Motor neuron (in vitro differentiated cells): ENCODE data around the gene RSPO3. TPM values are rescaled to one million over a fixed set of nuclear protein-coding genes. Genes with fewer than 3 reads are reported as not detected.
"Not testable (repeated sequence)": the region's sequence is repeated elsewhere in the genome, so short reads cannot be mapped to it uniquely, and the experiment has no call there.

Experiments used
- ATAC-seq, 8 experiments: fragments of 200-7000 bp; cut with Tn5 transposase; replicated peaks in 6 of 8; 2 replicates each; pipeline ENCODE4 v1.8.0; 2021; ENCODE audit warnings: mild to moderate bottlenecking in 8 of 8, moderate library complexity in 8 of 8
- H3K27ac ChIP-seq, 2 donors: fragments of 250-450 bp; sonication (Bioruptor Pico); 2 replicates each; pipeline ENCODE4 v1.9.0; 2021; ENCODE audit warnings: antibody characterized with exemption in 2 of 2, mild to moderate bottlenecking in 2 of 2, moderate library complexity in 1 of 2
- H3K4me1 ChIP-seq, 2 donors: fragments of 250-450 bp; sonication (Bioruptor Pico); replicated peaks in 1 of 2; 2 replicates each; pipeline ENCODE4 v1.6.1; 2021; ENCODE audit warnings: antibody characterized with exemption in 2 of 2, mild to moderate bottlenecking in 2 of 2, moderate library complexity in 1 of 2
- H3K4me3 ChIP-seq, 5 donors: fragments of 250-450 bp; sonication (Bioruptor Pico); 2 replicates each; pipeline ENCODE4 v1.9.0; 2021; ENCODE audit warnings: antibody characterized with exemption in 5 of 5, mild to moderate bottlenecking in 5 of 5, moderate library complexity in 4 of 5
- WGBS, 10 experiments: fragments of 450-650 bp; shearing (Covaris generic); methylation state at CpG; one replicate each; pipeline ENCODE4 v1.0.0; 2022; 5-methylcytosine and 5-hydroxymethylcytosine counted together
- in situ Hi-C, 9 experiments: fragments of 400-800 bp; cut with MboI; loops; one replicate each; pipeline ENCODE4 v1.15.0; 2021; ENCODE audit warnings: low sequenced_read_pairs in 9 of 9, low pct_unique_long_range_greater_than_20kb in 2 of 9; ENCODE audit not compliant: unreplicated experiment in 9 of 9
- total RNA-seq, 8 experiments: library from RNA; unstranded; fragments of 300-600 nt; gene quantifications; 2 replicates each; pipeline versions ENCODE4 v1.2.3 to v1.2.4, GENCODE V29; 2022

RSPO3 gene
- total RNA-seq, 8 experiments from 2014 or later: 0.04 to 0.76 (median 0.19) TPM; not detected in 1

DNA sequence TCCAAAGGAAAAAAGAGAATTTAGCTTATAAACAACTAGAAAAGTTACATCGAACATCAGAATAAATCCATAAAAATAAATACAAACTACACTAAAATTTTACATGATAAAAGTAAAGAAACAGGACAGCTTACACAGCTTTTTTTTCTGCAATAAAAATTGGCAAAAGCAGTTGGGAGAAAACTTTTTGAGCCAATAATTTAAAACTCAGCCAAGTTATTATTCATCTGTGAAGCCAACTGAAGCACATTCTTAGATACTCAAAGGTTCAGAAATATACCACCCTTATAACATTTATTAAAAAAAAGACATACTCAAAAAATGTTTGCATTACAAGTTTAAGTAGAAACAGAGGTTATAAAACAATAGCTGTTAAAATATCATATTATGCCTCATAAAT, 23.7 kb upstream of the RSPO3 start:
- no peak overlapping the region for H3K27ac ChIP-seq
- peaks cover 0 to 3% of the 10 kb centered on the region in 2 donors for H3K4me1 ChIP-seq
- WGBS, 10 experiments: 25 to 100% (median 84%) methylated on average over 1 of the region's 1 CpG
- no peak for ATAC-seq
- no peak overlapping the region for H3K4me3 ChIP-seq
- in situ Hi-C loops: no loop called here

DNA sequence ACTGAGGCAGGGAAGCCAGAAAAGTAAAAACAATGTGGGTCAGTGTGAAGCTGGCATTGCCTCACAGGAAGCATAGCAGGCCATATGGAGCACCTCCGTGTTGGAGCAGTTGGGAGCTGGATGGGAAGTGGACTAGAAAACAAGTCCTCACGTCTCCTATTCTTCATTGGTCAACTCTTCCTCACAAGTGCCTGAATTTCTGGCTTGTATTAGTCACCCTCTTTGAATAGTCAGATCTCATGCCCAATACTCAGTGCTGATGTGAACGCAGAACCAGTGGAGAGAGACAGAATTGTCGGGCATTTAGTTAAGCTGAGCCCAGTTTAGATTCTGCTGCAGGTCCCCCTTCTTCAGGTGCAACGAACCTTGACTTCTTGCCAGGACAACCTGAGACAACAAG, 22.3 kb upstream of the RSPO3 start:
- H3K4me3 ChIP-seq: no peak overlapping the region
- 29 to 93% (median 79%) methylated on average over 1 to 5 of the region's 5 CpGs; no CpG with 5 or more reads in 3 of the 10 experiments for WGBS, 10 experiments
- ATAC-seq: peak in 3 of 8 experiments; percentile 30 to 74 (median 60)
- in situ Hi-C loops: no loop called here
- no peak overlapping the region for H3K27ac ChIP-seq
- H3K4me1 ChIP-seq: no peaks in the 10 kb centered on the region

DNA sequence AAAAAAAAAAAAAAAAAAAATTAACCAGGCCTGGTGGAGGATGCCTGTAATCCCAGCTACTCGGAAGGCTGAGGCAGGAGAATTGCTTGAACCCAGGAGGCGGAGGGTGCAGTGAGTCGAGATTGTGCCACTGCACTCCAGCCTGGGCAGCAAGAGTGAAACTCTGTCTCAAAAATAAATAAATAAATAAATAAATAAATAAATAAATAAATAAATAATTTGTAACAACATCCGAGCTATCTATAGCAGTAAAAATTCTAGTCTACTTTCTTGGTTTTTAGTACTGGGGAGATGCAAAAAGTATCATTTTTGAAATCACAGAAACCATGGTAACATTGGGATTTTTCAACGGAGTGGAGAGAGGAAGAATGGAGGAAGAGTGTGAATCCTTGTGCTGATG, 21.0 kb upstream of the RSPO3 start:
- ATAC-seq, H3K27ac ChIP-seq, H3K4me3 ChIP-seq, H3K4me1 ChIP-seq, in situ Hi-C loops: not testable (repeated sequence)
- WGBS, 10 experiments: 75 to 100% (median 90%) methylated on average over 1 to 5 of the region's 5 CpGs

DNA sequence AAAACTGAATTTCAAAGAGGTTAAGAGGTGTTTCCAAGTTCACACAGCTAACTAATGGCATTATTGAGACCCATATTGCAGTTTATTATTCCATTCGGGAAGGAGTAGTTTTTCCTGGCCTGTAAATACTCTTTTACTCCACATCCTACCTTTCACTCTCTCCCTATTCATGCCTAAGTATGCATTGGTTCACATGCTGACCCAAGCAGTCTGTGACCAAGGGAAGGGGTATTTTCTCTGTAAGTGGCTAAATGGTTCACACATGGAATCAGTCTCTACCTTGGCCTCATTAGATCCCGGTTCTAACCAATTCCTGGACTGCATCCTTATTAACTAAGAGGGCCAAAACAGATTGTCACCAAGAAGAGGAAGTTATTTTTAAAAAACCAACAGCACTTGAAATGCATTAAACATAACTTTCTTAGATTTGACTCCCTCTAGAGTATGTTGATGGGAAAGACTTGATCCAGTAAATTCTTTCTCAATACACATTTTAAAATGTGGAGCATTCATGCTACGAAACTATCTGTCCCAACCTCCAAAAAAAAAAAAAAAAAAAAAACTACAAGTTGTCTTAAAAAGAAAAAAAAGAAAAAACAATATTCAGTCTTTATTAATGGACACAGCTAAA, 17.8 kb upstream of the RSPO3 start:
- H3K4me1 ChIP-seq: no peaks in the 10 kb centered on the region
- ATAC-seq: peak in 3 of 8 experiments; percentile 18 to 27 (median 26)
- H3K27ac ChIP-seq: no peak overlapping the region
- 18 to 100% (median 82%) methylated on average over 1 to 3 of the region's 3 CpGs for WGBS, 10 experiments
- in situ Hi-C loops: loop anchor here in 3 of 9 experiments (25.0 kb wide), 3 partner anchors 438 to 1088 kb away; no protein-coding TSS in a partner anchor
- H3K4me3 ChIP-seq: no peak overlapping the region

DNA sequence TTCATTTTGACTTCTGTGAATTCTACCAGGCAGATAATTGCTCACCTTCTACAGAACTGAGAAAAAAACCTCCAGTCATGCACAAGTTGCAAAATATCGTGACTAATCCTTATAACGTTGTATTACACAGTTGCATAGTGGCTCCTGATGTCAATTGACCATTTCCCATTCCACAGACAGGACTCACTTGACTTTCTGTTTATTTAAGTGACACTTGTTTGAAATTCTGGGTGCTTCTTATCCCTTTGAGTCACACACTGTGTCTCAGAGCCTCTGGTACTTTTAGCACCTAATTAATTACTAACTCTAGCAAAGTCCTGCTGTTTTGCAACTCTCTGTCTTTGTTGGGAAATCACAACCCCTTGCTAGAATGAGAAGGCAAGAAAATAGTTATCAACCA, 16.2 kb upstream of the RSPO3 start:
- H3K4me3 ChIP-seq: no peak overlapping the region
- no peaks in the 10 kb centered on the region for H3K4me1 ChIP-seq
- 0 to 79% (median 53%) methylated on average over 2 of the region's 2 CpGs; no CpG with 5 or more reads in 5 of the 10 experiments for WGBS, 10 experiments
- ATAC-seq: peak in 3 of 8 experiments; percentile 36 to 97 (median 91)
- in situ Hi-C loops: loop anchor here in 3 of 9 experiments (25.0 kb wide), 3 partner anchors 440 to 1090 kb away; no protein-coding TSS in a partner anchor
- no peak overlapping the region for H3K27ac ChIP-seq

DNA sequence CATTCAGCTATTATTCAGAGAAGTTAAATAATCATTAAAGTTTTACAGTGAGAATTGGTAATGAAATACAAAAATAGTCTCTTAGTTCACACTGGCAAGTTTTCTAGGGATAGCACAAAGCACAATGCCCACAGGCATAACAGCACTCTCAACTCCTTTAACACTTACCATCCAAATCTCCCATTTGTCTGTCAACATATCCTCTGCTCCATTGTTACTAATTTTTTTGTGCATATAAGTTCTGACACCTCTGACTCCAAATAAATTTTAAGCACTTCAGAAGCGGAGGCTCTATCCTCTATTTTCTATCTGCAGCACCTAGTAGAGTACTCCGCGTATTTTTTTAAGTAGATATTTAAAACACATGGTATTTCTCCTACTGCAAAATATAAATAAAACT, 15.6 kb upstream of the RSPO3 start:
- no peak for ATAC-seq
- 91 to 100% (median 95%) methylated on average over 1 to 3 of the region's 3 CpGs; no CpG with 5 or more reads in 1 of the 10 experiments for WGBS, 10 experiments
- no peak overlapping the region for H3K27ac ChIP-seq
- H3K4me1 ChIP-seq: no peaks in the 10 kb centered on the region
- in situ Hi-C loops: loop anchor here in 3 of 9 experiments (25.0 kb wide), 3 partner anchors 441 to 1091 kb away; no protein-coding TSS in a partner anchor
- no peak overlapping the region for H3K4me3 ChIP-seq

DNA sequence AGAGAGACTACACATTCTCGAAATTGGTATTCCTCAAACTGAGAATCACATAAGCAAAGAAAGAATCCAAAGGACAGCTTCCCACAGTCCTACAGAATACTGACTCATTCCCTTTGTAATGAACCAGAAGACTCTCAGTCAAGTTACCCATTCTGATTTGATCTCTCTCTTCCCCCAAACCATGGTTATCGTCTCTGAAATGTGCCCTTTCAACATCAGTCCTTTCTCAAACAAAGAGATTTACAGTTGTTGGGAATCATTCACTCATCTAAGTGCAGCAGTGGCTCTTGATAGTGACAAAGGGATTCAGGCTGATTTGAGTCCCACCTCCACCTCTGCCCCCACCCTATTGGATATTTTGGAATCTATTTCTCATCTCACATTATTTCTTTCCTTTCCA, 15.0 kb upstream of the RSPO3 start:
- Histone ChIP-seq H3K4me1 (no peaks in the 10 kb centered on the region), H3K27ac (no peak overlapping the region), H3K4me3 (no peak overlapping the region)
- no peak for ATAC-seq
- in situ Hi-C loops: loop anchor here in 3 of 9 experiments (25.0 kb wide), 3 partner anchors 441 to 1091 kb away; no protein-coding TSS in a partner anchor
- WGBS, 10 experiments: 35 to 88% (median 44%) methylated on average over 1 to 2 of the region's 2 CpGs; no CpG with 5 or more reads in 1 of the 10 experiments

DNA sequence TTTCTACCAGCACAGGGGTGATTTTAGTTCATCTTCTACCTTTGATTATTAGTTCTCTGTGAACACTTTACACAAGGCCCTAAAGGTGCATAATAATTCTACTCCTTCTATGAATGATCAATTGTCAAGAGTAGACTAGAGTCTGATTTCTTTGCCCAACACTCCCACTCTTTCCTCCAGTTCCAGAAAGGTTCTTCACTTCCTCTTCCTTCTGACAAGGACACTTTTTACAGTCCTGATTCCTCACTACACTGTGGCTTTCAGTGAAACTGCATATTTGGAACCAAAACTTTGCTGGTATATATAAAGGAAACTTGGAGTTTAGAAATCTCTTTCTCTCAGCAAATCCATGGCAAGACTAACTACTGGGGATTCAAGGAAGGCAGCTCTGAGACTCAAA, 10.6 kb upstream of the RSPO3 start:
- no peak overlapping the region for H3K4me3 ChIP-seq
- in situ Hi-C loops: loop anchor here in 3 of 9 experiments (25.0 kb wide), 3 partner anchors 446 to 1096 kb away; no protein-coding TSS in a partner anchor
- no peaks in the 10 kb centered on the region for H3K4me1 ChIP-seq
- H3K27ac ChIP-seq: no peak overlapping the region
- no peak for ATAC-seq

DNA sequence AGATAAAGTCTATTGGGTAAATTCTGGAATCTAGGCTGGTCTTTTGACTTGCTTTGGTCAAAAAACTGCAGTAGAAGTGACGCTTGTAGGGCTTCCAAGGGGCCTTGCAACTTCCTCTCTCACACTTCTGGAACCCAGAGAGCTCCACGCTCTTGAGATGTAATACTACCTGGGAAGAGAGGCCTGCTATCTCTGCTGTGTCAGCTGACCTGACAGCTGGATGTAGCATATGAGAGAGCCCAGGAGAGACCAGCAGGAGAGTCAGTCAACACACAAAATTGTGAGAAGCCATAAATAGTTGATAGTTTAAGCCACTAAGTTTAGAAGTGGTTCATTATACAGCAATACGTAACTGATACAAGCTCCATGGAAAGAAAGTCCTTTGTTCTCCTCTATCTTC, 7.8 kb upstream of the RSPO3 start:
- no peak overlapping the region for H3K4me3 ChIP-seq
- H3K27ac ChIP-seq: no peak overlapping the region
- WGBS, 10 experiments: 60 to 100% (median 100%) methylated on average over 1 to 3 of the region's 3 CpGs; no CpG with 5 or more reads in 2 of the 10 experiments
- no peak for ATAC-seq
- in situ Hi-C loops: loop anchor here in 3 of 9 experiments (25.0 kb wide), 3 partner anchors 448 to 1098 kb away; no protein-coding TSS in a partner anchor
- H3K4me1 ChIP-seq: no peaks in the 10 kb centered on the region

DNA sequence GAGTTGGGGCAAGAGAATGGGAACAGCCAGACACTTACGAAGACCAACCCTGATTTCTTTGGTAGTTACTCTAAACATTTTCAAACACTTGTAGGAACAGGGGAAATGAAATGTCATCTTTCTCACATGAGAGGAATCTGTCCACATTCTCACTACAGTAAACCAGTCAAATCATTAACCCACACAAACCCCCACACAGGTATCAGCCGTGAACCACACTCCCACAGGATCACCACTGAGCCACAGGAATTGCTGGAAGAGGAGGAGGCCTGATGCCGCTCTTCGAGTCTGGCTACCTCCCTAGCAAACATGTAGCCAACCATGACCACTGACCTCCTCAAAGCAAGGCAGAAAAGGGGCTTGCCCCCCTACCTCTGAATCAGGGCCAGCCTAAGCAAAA, 6.9 kb upstream of the RSPO3 start:
- no peak overlapping the region for H3K4me3 ChIP-seq
- no peak for ATAC-seq
- no peaks in the 10 kb centered on the region for H3K4me1 ChIP-seq
- 50 to 100% (median 90%) methylated on average over 1 to 3 of the region's 4 CpGs; no CpG with 5 or more reads in 3 of the 10 experiments for WGBS, 10 experiments
- no peak overlapping the region for H3K27ac ChIP-seq
- in situ Hi-C loops: loop anchor here in 3 of 9 experiments (25.0 kb wide), 3 partner anchors 449 to 1099 kb away; no protein-coding TSS in a partner anchor

DNA sequence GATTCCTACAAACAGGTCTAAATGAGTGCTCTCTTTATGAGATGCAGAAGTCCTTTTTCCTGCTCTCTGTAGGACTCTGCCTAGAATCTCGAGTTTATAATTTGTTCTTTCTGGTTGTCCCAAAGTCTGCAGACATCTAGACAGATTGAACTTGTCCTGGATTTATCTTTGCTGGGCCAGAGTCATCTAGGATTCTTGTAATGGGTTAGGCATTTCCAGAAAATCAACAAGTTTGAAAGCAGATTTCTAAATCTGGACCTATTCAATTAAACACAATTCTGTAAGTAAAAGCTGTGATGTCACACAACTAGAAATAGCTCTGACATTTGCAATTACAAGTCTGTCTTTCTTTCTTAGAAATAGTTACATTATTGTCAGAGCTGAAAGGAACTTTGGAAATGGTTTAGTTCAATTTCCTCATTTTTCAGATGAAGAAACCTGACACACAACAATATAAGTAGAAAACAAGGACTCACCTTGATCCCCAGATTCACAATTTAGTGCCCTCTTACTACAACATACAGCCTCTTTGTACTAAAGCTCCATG, 4.2 kb upstream of the RSPO3 start:
- H3K4me1 ChIP-seq: no peaks in the 10 kb centered on the region
- WGBS, 10 experiments: 0 to 50% (median 38%) methylated on average over 1 of the region's 1 CpG; no CpG with 5 or more reads in 3 of the 10 experiments
- H3K4me3 ChIP-seq: no peak overlapping the region
- in situ Hi-C loops: loop anchor here in 3 of 9 experiments (25.0 kb wide), 3 partner anchors 452 to 1102 kb away; no protein-coding TSS in a partner anchor
- H3K27ac ChIP-seq: no peak overlapping the region
- ATAC-seq: no peak

DNA sequence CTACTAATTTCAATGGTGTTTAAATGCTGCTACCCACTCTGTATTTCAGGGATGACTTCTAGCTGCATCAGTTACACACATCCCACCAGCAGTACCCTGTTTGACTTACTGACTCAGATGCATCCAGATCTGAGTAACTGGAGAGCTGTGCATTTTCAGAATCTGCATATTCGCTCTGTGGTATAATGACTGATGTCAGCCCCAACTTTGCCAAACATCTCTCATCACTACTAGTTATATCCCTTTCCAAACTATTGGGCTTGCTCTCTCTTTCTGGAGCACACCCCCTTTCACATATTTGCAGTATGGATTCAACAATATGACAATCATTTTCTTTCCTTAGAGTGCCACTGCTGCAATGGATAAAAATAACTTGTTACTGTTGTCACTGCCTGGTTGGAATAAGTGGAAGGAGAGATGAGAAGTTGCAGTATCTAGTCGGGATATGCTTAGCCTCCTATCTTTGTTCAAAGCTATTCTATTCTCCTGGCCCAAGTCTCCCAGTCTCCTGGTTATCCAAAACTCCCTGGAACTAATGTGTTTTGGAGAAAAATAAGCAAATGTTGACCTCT, 3.3 kb upstream of the RSPO3 start:
- WGBS, 10 experiments: 10 to 100% (median 62%) methylated on average over 1 to 2 of the region's 2 CpGs
- in situ Hi-C loops: loop anchor here in 3 of 9 experiments (25.0 kb wide), 3 partner anchors 453 to 1103 kb away; no protein-coding TSS in a partner anchor
- ATAC-seq: peak in 3 of 8 experiments; percentile 38 to 90 (median 84)

DNA sequence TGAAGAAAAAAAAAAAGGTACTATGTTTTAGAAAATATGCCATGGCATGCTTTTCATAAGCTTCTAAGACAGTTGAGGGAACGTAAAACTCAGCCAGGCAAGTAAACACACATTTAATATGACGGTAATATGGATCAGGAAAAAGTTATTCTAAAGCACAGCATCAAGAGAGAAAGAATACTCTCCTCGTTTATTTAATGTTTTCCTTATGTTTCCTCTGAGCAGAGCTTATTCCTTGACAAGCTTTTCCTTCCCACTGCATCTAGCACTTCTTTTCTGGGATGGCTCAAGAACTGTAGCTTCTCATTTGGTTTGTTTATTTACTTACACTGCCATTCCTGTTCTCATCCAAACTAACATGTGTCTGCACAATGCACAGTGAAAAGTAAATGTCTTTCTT, 2.7 kb upstream of the RSPO3 start:
- no peak for ATAC-seq
- in situ Hi-C loops: loop anchor here in 3 of 9 experiments (25.0 kb wide), 3 partner anchors 453 to 1103 kb away; no protein-coding TSS in a partner anchor
- whole genome bisulfite sequencing, 10 experiments: 13 to 85% (median 63%) methylated on average over 1 to 3 of the region's 3 CpGs; no CpG with 5 or more reads in 2 of the 10 experiments
- H3K4me3 ChIP-seq: no peak overlapping the region
- H3K4me1 ChIP-seq: peaks cover 7 to 8% of the 10 kb centered on the region in 2 donors
- no peak overlapping the region for H3K27ac ChIP-seq

More for the DNA sequence above, 3.3 kb upstream of the RSPO3 start:
- no peak overlapping the region for H3K4me3 ChIP-seq
- peaks cover 2% of the 10 kb centered on the region in 2 donors for H3K4me1 ChIP-seq
- H3K27ac ChIP-seq: no peak overlapping the region
